Activated CD8-positive, alpha-beta memory T cell treated with anti-CD3 and anti-CD28 coated beads for 4 hours (primary cell): Measurements from ENCODE around the gene TMEM165.

Experiments
- DNase-seq, 2 donors: peaks; one replicate each; pipeline ENCODE4 v3.0.0-alpha.2; 2020; ENCODE audit warnings: low read depth in 2 of 2

The TMEM165 gene

GRCh38 chr4:55367084-55367722 lies 28.6 kb upstream of the TMEM165 start:
- DNase-seq: no peak

- no peak for DNase-seq
Observed at GRCh38 chr4:55369968-55370367, 25.8 kb upstream of the TMEM165 start.

- no peak for DNase-seq
Observed at GRCh38 chr4:55372259-55372658, 23.5 kb upstream of the TMEM165 start.

GRCh38 chr4:55373461-55373860 lies 22.3 kb upstream of the TMEM165 start:
- no peak for DNase-seq

- no peak for DNase-seq
Observed at GRCh38 chr4:55376698-55377097, 19.1 kb upstream of the TMEM165 start.

GRCh38 chr4:55378617-55379467 lies 16.9 kb upstream of the TMEM165 start:
- DNase-seq: no peak

GRCh38 chr4:55380576-55380975 lies 15.2 kb upstream of the TMEM165 start:
- DNase-seq: no peak

GRCh38 chr4:55381502-55381901 lies 14.3 kb upstream of the TMEM165 start:
- no peak for DNase-seq

GRCh38 chr4:55382488-55383003 lies 13.2 kb upstream of the TMEM165 start:
- no peak for DNase-seq

GRCh38 chr4:55385201-55385649 lies 10.5 kb upstream of the TMEM165 start:
- DNase-seq: no peak

- DNase-seq: no peak
Observed at GRCh38 chr4:55386073-55386472, 9.7 kb upstream of the TMEM165 start.

- DNase-seq: no peak
Observed at GRCh38 chr4:55386840-55387239, 8.9 kb upstream of the TMEM165 start.

- no peak for DNase-seq
Observed at GRCh38 chr4:55393461-55394320, 2.1 kb upstream of the TMEM165 start.

- no peak for DNase-seq
Observed at GRCh38 chr4:55395218-55395528, 584 bp upstream of the TMEM165 start.

GRCh38 chr4:55396308-55397125 lies 760 bp downstream of the TMEM165 start:
- DNase-seq: no peak

GRCh38 chr4:55397126-55397436 lies 1.3 kb downstream of the TMEM165 start:
- DNase-seq: no peak

- no peak for DNase-seq
Observed at GRCh38 chr4:55397520-55398321, 2.0 kb downstream of the TMEM165 start.

GRCh38 chr4:55398461-55398860 lies 2.7 kb downstream of the TMEM165 start:
- no peak for DNase-seq

GRCh38 chr4:55398966-55399365 lies 3.2 kb downstream of the TMEM165 start:
- no peak for DNase-seq

GRCh38 chr4:55399581-55399980 lies 3.8 kb downstream of the TMEM165 start:
- DNase-seq: no peak

- no peak for DNase-seq
Observed at GRCh38 chr4:55405073-55405472, 9.3 kb downstream of the TMEM165 start.
